Adrenal gland (tissue), 5 donors: ENCODE data around the gene TBX22.

ENCODE experiments used
- CTCF ChIP-seq, 6 experiments: fragments of 450-650 bp in 4 of 6; fragments of 200-600 bp in 2 of 6; sonication (generic) in 1 of 6; IDR thresholded peaks; 1 replicate in 5 of 6; 2 replicates in 1 of 6; pipeline versions ENCODE4 v1.5.1 to v1.8.0; 2016 to 2021; ENCODE audit warnings: antibody characterized with exemption in 6 of 6, mild to moderate bottlenecking in 2 of 6, moderate library complexity in 1 of 6
- POLR2A ChIP-seq, 2 donors: fragments of 450-650 bp; IDR thresholded peaks; one replicate each; pipeline ENCODE4 v1.6.1; 2017; ENCODE audit warnings: antibody characterized with exemption in 2 of 2, mild to moderate bottlenecking in 2 of 2, moderate library complexity in 1 of 2
- donor health status: DM: no; HTN: no; CAD: no.

- TF ChIP-seq CTCF (IDR thresholded peaks at IDR 0.05), result no peak
- TF ChIP-seq POLR2A (IDR thresholded peaks at IDR 0.05), result no peak
Measured at GRCh38 chrX:80011522-80011921, 3.0 kb upstream of the TBX22 start.
